Breast epithelium (tissue), 3 donors: ENCODE results near the gene CDH4.

Experiments
- CTCF ChIP-seq, 3 donors: fragments of 450-650 bp; IDR thresholded peaks; one replicate each; pipeline ENCODE4 v1.5.1; 2016 to 2017; ENCODE audit warnings: antibody characterized with exemption in 3 of 3, mild to moderate bottlenecking in 3 of 3, moderate library complexity in 3 of 3
- POLR2A ChIP-seq: fragments of 450-650 bp; IDR thresholded peaks from one replicate; pipeline ENCODE4 v1.6.1; 2016; ENCODE audit warnings: antibody characterized with exemption, mild to moderate bottlenecking, moderate library complexity

- TF ChIP-seq CTCF (IDR thresholded peaks at IDR 0.05) = no peak
- TF ChIP-seq POLR2A = no peak
These were observed 607.7 kb downstream of the CDH4 start for GRCh38 chr20:61859767-61860166.
